NOMO-1 (cell line): ENCODE measurements around the gene EFCAB6.

Experiments used
- DNase-seq, 2 experiments: peaks; one replicate each; lab custom pipeline; 2025; ENCODE audit not compliant: unreplicated experiment in 2 of 2; lab: John Stamatoyannopoulos, UW

EFCAB6 gene

GRCh38 chr22:43818981-43819380, 6.9 kb upstream of the EFCAB6 start:
- no peak for DNase-seq

- no peak for DNase-seq
These were observed 5.3 kb upstream of the EFCAB6 start for GRCh38 chr22:43817402-43817801.

GRCh38 chr22:43814264-43814663, 2.2 kb upstream of the EFCAB6 start:
- DNase-seq = no peak

- no peak for DNase-seq
These were observed 785 bp upstream of the EFCAB6 start for GRCh38 chr22:43812890-43813289.

- no peak for DNase-seq
These were observed 342 bp downstream of the EFCAB6 start for GRCh38 chr22:43811777-43812148.

GRCh38 chr22:43802897-43803495, 9.1 kb downstream of the EFCAB6 start:
- no peak for DNase-seq

- no peak for DNase-seq
These were observed 11.1 kb downstream of the EFCAB6 start for GRCh38 chr22:43800970-43801369.

GRCh38 chr22:43798492-43798891, 13.6 kb downstream of the EFCAB6 start:
- DNase-seq = no peak

GRCh38 chr22:43796567-43796966, 15.5 kb downstream of the EFCAB6 start:
- no peak for DNase-seq

- no peak for DNase-seq
These were observed 16.8 kb downstream of the EFCAB6 start for GRCh38 chr22:43795320-43795719.

GRCh38 chr22:43792905-43793304, 19.2 kb downstream of the EFCAB6 start:
- no peak for DNase-seq

GRCh38 chr22:43789452-43789851, 22.7 kb downstream of the EFCAB6 start:
- no peak for DNase-seq

GRCh38 chr22:43783777-43784176, 28.3 kb downstream of the EFCAB6 start:
- no peak for DNase-seq

GRCh38 chr22:43782448-43782847, 29.7 kb downstream of the EFCAB6 start:
- DNase-seq = no peak

- no peak for DNase-seq
These were observed 34.8 kb downstream of the EFCAB6 start for GRCh38 chr22:43777286-43777685.

- DNase-seq = no peak
These were observed 35.9 kb downstream of the EFCAB6 start for GRCh38 chr22:43776081-43776670.

GRCh38 chr22:43774318-43774915, 37.7 kb downstream of the EFCAB6 start:
- no peak for DNase-seq

- no peak for DNase-seq
These were observed 39.3 kb downstream of the EFCAB6 start for GRCh38 chr22:43772831-43773230.

- no peak for DNase-seq
These were observed 56.7 kb downstream of the EFCAB6 start for GRCh38 chr22:43755452-43755851.

GRCh38 chr22:43755011-43755410, 57.1 kb downstream of the EFCAB6 start:
- no peak for DNase-seq

GRCh38 chr22:43754176-43754575, 57.9 kb downstream of the EFCAB6 start:
- no peak for DNase-seq

- DNase-seq = no peak
These were observed 58.4 kb downstream of the EFCAB6 start for GRCh38 chr22:43753688-43754087.

GRCh38 chr22:43750751-43751150, 61.4 kb downstream of the EFCAB6 start:
- no peak for DNase-seq
